Prostate gland (tissue), 2 donors: ENCODE results near the gene ACAP2. TPM values are rescaled to one million over a fixed set of nuclear protein-coding genes. Genes with fewer than 3 reads are reported as not detected.
A peak's percentile ranks its signal among the peaks of the same experiment; 100 is the strongest.

ENCODE experiments used
- DNase-seq: peaks from one replicate; pipeline ENCODE4 v3.0.0-alpha.2; 2019; ENCODE audit warnings: low spot score
- H3K27ac ChIP-seq, 2 donors: fragments of 200-600 bp; sonication (generic); 2 replicates each; pipeline ENCODE4 v1.5.1; 2017 to 2019
- H3K27me3 ChIP-seq: fragments of 200-600 bp; sonication (generic); replicated peaks from 2 replicates; pipeline ENCODE4 v1.5.1; 2019; ENCODE audit not compliant: insufficient read depth
- H3K36me3 ChIP-seq, 2 donors: fragments of 200-600 bp; sonication (generic); 1 replicate in 1 of 2; 2 replicates in 1 of 2; pipeline versions ENCODE4 v1.5.1 to v1.8.1; 2017 to 2019
- H3K4me1 ChIP-seq: fragments of 200-600 bp; sonication (generic); replicated peaks from 2 replicates; pipeline ENCODE4 v1.5.1; 2019
- H3K4me3 ChIP-seq, 2 donors: fragments of 200-600 bp; sonication (generic); 2 replicates each; pipeline ENCODE4 v1.5.1; 2017 to 2019
- H3K9me3 ChIP-seq: fragments of 200-600 bp; sonication (generic); 2 replicates; pipeline ENCODE4 v1.5.1; 2017
- CTCF ChIP-seq, 4 experiments: fragments of 200-600 bp in 2 of 4; fragments of 450-650 bp in 2 of 4; sonication (generic) in 2 of 4; IDR thresholded peaks; 1 replicate in 3 of 4; 2 replicates in 1 of 4; pipeline ENCODE4 v1.5.1; 2016 to 2019; ENCODE audit warnings: antibody characterized with exemption in 4 of 4, mild to moderate bottlenecking in 2 of 4, moderate library complexity in 2 of 4
- POLR2A ChIP-seq: fragments of 450-650 bp; IDR thresholded peaks from one replicate; pipeline ENCODE4 v1.6.1; 2016; ENCODE audit warnings: antibody characterized with exemption, mild to moderate bottlenecking
- POLR2AphosphoS5 ChIP-seq: sonication (generic); formaldehyde crosslinking; IDR thresholded peaks from one replicate; pipeline ENCODE4 v1.6.1; 2017; ENCODE audit warnings: antibody characterized with exemption
- WGBS: methylation state at CpG from one replicate; pipeline ENCODE4 v1.1.5; 2018; 5-methylcytosine and 5-hydroxymethylcytosine counted together
- intact Hi-C: fragments of 100-400 bp; cut with DNase I; formaldehyde crosslinking; loops from one replicate; pipeline ENCODE4 v1.14.2; 2022
- total RNA-seq, 2 donors: library from RNA; depleted of rRNA; stranded (reverse); fragments of >200 nt; gene quantifications; one replicate each; pipeline ENCODE4 v1.1.0, GENCODE V29; 2016

Gene ACAP2
- total RNA-seq, 2 donors from 2014 or later: 30.5 to 56.8 TPM

GRCh38 chr3:195443391-195443989 is 670 bp upstream of the ACAP2 start:
- 9% methylated on average over 6 of the region's 6 CpGs for WGBS
- Histone ChIP-seq H3K27me3 (no peaks in the 10 kb centered on the region), H3K9me3 (no peaks in the 10 kb centered on the region), H3K27ac (peak overlapping the region; percentile 43 to 62), H3K36me3 (no peaks in the 10 kb centered on the region), H3K4me3 (peak overlapping the region in 1 of 2 donors; percentile 24), H3K4me1 (peaks cover 2% of the 10 kb centered on the region)
- no peak for DNase-seq
- no peak for TF ChIP-seq POLR2AphosphoS5
- no peak for TF ChIP-seq POLR2A
- TF ChIP-seq CTCF (IDR thresholded peaks at IDR 0.05): no peak
- intact Hi-C loops: loop anchor here (5.0 to 10.0 kb wide), 3 partner anchors 101 to 759 kb away; partner anchors contain the start of genes FAM43A, PPP1R2 and XXYLT1

- whole genome bisulfite sequencing: under 1% methylated on average over 43 of the region's 43 CpGs
- Histone ChIP-seq H3K4me3 (peak overlapping the region; percentile 90 to 91), H3K27me3 (no peaks in the 10 kb centered on the region), H3K27ac (peak overlapping the region; percentile 92), H3K9me3 (no peaks in the 10 kb centered on the region), H3K4me1 (peaks cover 2% of the 10 kb centered on the region), H3K36me3 (no peaks in the 10 kb centered on the region)
- intact Hi-C loops: loop anchor here (5.0 to 10.0 kb wide), 3 partner anchors 103 to 757 kb away; partner anchors contain the start of genes FAM43A, PPP1R2 and XXYLT1
- DNase-seq: peak; percentile 17
- TF ChIP-seq POLR2AphosphoS5 (no peak), CTCF (IDR thresholded peaks at IDR 0.05) (no peak), POLR2A (no peak)
Measured at GRCh38 chr3:195441992-195442572, 738 bp downstream of the ACAP2 start.

GRCh38 chr3:195441476-195441991 is 1.3 kb downstream of the ACAP2 start:
- no peak for TF ChIP-seq POLR2AphosphoS5
- TF ChIP-seq POLR2A: no peak
- no peak for TF ChIP-seq CTCF (IDR thresholded peaks at IDR 0.05)
- peak; percentile 49 for DNase-seq
- intact Hi-C loops: loop anchor here (5.0 to 10.0 kb wide), 3 partner anchors 103 to 757 kb away; partner anchors contain the start of genes FAM43A, PPP1R2 and XXYLT1
- Histone ChIP-seq H3K27me3 (no peaks in the 10 kb centered on the region), H3K4me3 (peak overlapping the region; percentile 90 to 91), H3K9me3 (no peaks in the 10 kb centered on the region), H3K36me3 (no peaks in the 10 kb centered on the region), H3K27ac (peak overlapping the region; percentile 92), H3K4me1 (peaks cover 2% of the 10 kb centered on the region)
- WGBS: 2% methylated on average over 13 of the region's 13 CpGs

- Histone ChIP-seq H3K4me1 (peaks cover 2% of the 10 kb centered on the region), H3K36me3 (no peaks in the 10 kb centered on the region), H3K4me3 (peak overlapping the region; percentile 90 to 91), H3K27ac (peak overlapping the region; percentile 92), H3K9me3 (no peaks in the 10 kb centered on the region), H3K27me3 (no peaks in the 10 kb centered on the region)
- no peak for TF ChIP-seq POLR2A
- TF ChIP-seq POLR2AphosphoS5: no peak
- TF ChIP-seq CTCF (IDR thresholded peaks at IDR 0.05): no peak
- intact Hi-C loops: loop anchor here (5.0 to 10.0 kb wide), 3 partner anchors 104 to 756 kb away; partner anchors contain the start of genes FAM43A, PPP1R2 and XXYLT1
- 20% methylated on average over 2 of the region's 2 CpGs for WGBS
- no peak for DNase-seq
Measured at GRCh38 chr3:195441051-195441450, 1.8 kb downstream of the ACAP2 start.
